Neural progenitor cell (in vitro differentiated cells): ENCODE results near the gene YY1AP1.

ENCODE experiments used
- EZH2 ChIP-seq: fragments of 200-600 bp; sonication (generic); IDR thresholded peaks from 2 replicates; pipeline ENCODE4 v1.6.1; 2017; ENCODE audit warnings: antibody characterized with exemption, mild to moderate bottlenecking, moderate library complexity
- EZH2phosphoT487 ChIP-seq: fragments of 200-600 bp; sonication (generic); IDR thresholded peaks from 2 replicates; pipeline ENCODE4 v1.6.1; 2017; ENCODE audit warnings: antibody characterized with exemption
- TF ChIP-seq, protein P1 (sequence below): fragments of 200-600 bp; sonication (generic); IDR thresholded peaks from 2 replicates; pipeline ENCODE4 v1.5.1; 2017; ENCODE audit warnings: antibody characterized with exemption, mild to moderate bottlenecking

DNA sequence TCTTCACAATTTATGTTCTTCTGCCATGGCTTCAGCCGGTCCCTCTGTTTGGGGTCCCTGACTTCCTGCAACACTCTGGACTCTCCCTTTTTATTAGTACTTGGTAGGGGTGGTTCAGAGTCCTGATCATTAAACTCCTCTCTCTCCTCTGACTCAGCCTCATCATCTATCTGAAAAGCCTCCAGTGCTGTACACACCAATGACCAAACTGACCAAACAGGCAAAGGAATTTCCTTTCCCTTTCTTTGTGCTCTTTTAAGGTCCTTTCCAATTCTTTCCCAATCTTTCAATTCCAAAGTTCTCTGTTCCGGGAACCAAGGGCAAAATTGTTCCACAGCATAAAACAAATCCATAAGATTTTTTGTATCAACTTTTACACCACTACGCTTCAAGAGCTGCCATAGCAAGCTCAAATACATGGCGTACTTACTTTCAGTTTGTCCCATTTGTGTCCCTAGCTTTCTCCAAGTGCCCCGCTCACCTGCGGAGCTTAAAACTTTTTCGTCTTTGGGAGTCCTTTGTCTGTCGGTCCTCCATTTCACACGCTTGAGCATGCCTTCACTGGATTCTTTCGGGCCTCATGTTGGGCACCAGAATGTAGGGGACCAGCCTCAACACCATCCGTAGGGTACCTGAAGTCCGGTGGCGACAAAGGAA lies 9.9 kb upstream of the YY1AP1 start:
- TF ChIP-seq EZH2phosphoT487 (no peak), EZH2 (no peak)
- TF ChIP-seq, protein P1, sequence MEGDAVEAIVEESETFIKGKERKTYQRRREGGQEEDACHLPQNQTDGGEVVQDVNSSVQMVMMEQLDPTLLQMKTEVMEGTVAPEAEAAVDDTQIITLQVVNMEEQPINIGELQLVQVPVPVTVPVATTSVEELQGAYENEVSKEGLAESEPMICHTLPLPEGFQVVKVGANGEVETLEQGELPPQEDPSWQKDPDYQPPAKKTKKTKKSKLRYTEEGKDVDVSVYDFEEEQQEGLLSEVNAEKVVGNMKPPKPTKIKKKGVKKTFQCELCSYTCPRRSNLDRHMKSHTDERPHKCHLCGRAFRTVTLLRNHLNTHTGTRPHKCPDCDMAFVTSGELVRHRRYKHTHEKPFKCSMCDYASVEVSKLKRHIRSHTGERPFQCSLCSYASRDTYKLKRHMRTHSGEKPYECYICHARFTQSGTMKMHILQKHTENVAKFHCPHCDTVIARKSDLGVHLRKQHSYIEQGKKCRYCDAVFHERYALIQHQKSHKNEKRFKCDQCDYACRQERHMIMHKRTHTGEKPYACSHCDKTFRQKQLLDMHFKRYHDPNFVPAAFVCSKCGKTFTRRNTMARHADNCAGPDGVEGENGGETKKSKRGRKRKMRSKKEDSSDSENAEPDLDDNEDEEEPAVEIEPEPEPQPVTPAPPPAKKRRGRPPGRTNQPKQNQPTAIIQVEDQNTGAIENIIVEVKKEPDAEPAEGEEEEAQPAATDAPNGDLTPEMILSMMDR: no peak
